Mesodermal cell (in vitro differentiated cells): Measurements from ENCODE around the gene MSI2.

Experiments
- H3K27ac ChIP-seq: 2 replicates; pipeline ENCODE4 v1.7.0; 2013; ENCODE audit warnings: mild to moderate bottlenecking, low read depth, low read length, moderate library complexity; ENCODE audit not compliant: severe bottlenecking
- H3K36me3 ChIP-seq: 2 replicates; pipeline ENCODE4 v1.7.1; 2013; ENCODE audit warnings: mild to moderate bottlenecking, low read length, moderate library complexity; ENCODE audit not compliant: control insufficient read depth, insufficient read depth
- H3K4me1 ChIP-seq: one replicate; pipeline ENCODE4 v1.7.1; 2013; ENCODE audit warnings: mild to moderate bottlenecking, low read length; ENCODE audit not compliant: insufficient read depth, control insufficient read depth, poor library complexity, severe bottlenecking
- H3K4me3 ChIP-seq: 2 replicates; pipeline ENCODE4 v1.7.0; 2013; ENCODE audit warnings: low read length, control low read depth, mild to moderate bottlenecking; ENCODE audit not compliant: insufficient read depth, poor library complexity, severe bottlenecking; ENCODE audit errors: extremely low read depth
- H3K9me3 ChIP-seq: 2 replicates; pipeline ENCODE4 v1.7.1; 2013; ENCODE audit warnings: mild to moderate bottlenecking, low read length, moderate library complexity; ENCODE audit not compliant: control insufficient read depth
- WGBS, 2 experiments: methylation state at CpG; one replicate each; pipeline ENCODE4 v1.1.5; 2013; ENCODE audit warnings: missing lambda C conversion rate in 2 of 2; ENCODE audit not compliant: insufficient coverage in 2 of 2; 5-methylcytosine and 5-hydroxymethylcytosine counted together

MSI2 gene

GRCh38 chr17:57305144-57305728 is 48.9 kb downstream of the MSI2 start:
- 95 to 98% methylated on average over 7 to 9 of the region's 13 CpGs for WGBS, 2 experiments
- no peak overlapping the region for H3K4me3 ChIP-seq
- no peaks in the 10 kb centered on the region for H3K4me1 ChIP-seq
- H3K27ac ChIP-seq = no peak overlapping the region
- H3K36me3 ChIP-seq = peaks cover 85% of the 10 kb centered on the region
- H3K9me3 ChIP-seq = peaks cover 4% of the 10 kb centered on the region

GRCh38 chr17:57305908-57306504 is 49.7 kb downstream of the MSI2 start:
- Histone ChIP-seq H3K4me1 (no peaks in the 10 kb centered on the region), H3K36me3 (peaks cover 85% of the 10 kb centered on the region), H3K27ac (no peak overlapping the region), H3K9me3 (no peaks in the 10 kb centered on the region), H3K4me3 (no peak overlapping the region)
- 75 to 81% methylated on average over 2 to 4 of the region's 5 CpGs for WGBS, 2 experiments

GRCh38 chr17:57308543-57309186 is 52.3 kb downstream of the MSI2 start:
- WGBS, 2 experiments = 92 to 95% methylated on average over 3 of the region's 5 CpGs
- Histone ChIP-seq H3K4me3 (no peak overlapping the region), H3K9me3 (no peaks in the 10 kb centered on the region), H3K4me1 (no peaks in the 10 kb centered on the region), H3K36me3 (peaks cover 93% of the 10 kb centered on the region), H3K27ac (no peak overlapping the region)

GRCh38 chr17:57309479-57309878 is 53.2 kb downstream of the MSI2 start:
- H3K27ac ChIP-seq = no peak overlapping the region
- H3K4me1 ChIP-seq = no peaks in the 10 kb centered on the region
- WGBS, 2 experiments = 89 to 90% methylated on average over 6 to 7 of the region's 7 CpGs
- peaks cover 93% of the 10 kb centered on the region for H3K36me3 ChIP-seq
- H3K4me3 ChIP-seq = no peak overlapping the region
- no peaks in the 10 kb centered on the region for H3K9me3 ChIP-seq

- Histone ChIP-seq H3K4me3 (no peak overlapping the region), H3K4me1 (no peaks in the 10 kb centered on the region), H3K9me3 (no peaks in the 10 kb centered on the region), H3K36me3 (peaks cover 75% of the 10 kb centered on the region), H3K27ac (no peak overlapping the region)
- WGBS, 2 experiments = 89 to 96% methylated on average over 7 to 9 of the region's 10 CpGs
Measured at GRCh38 chr17:57311281-57312216, 55.2 kb downstream of the MSI2 start.

GRCh38 chr17:57312242-57312641 is 55.9 kb downstream of the MSI2 start:
- Histone ChIP-seq H3K36me3 (peaks cover 75% of the 10 kb centered on the region), H3K4me3 (no peak overlapping the region), H3K4me1 (no peaks in the 10 kb centered on the region), H3K9me3 (no peaks in the 10 kb centered on the region), H3K27ac (no peak overlapping the region)
- WGBS, 2 experiments = 67 to 80% methylated on average over 1 of the region's 2 CpGs

GRCh38 chr17:57313097-57313835 is 56.9 kb downstream of the MSI2 start:
- H3K4me1 ChIP-seq = no peaks in the 10 kb centered on the region
- peaks cover 70% of the 10 kb centered on the region for H3K36me3 ChIP-seq
- no peak overlapping the region for H3K27ac ChIP-seq
- no peaks in the 10 kb centered on the region for H3K9me3 ChIP-seq
- no peak overlapping the region for H3K4me3 ChIP-seq
- 87 to 91% methylated on average over 11 of the region's 12 CpGs for WGBS, 2 experiments

- 86 to 91% methylated on average over 7 to 9 of the region's 16 CpGs for WGBS, 2 experiments
- Histone ChIP-seq H3K27ac (no peak overlapping the region), H3K4me3 (no peak overlapping the region), H3K4me1 (no peaks in the 10 kb centered on the region), H3K9me3 (no peaks in the 10 kb centered on the region), H3K36me3 (peaks cover 70% of the 10 kb centered on the region)
Measured at GRCh38 chr17:57315061-57316015, 59.0 kb downstream of the MSI2 start.

GRCh38 chr17:57316361-57316760 is 60.0 kb downstream of the MSI2 start:
- WGBS, 2 experiments = 100% methylated on average over 3 of the region's 5 CpGs
- Histone ChIP-seq H3K27ac (no peak overlapping the region), H3K36me3 (peaks cover 69% of the 10 kb centered on the region), H3K4me1 (no peaks in the 10 kb centered on the region), H3K9me3 (no peaks in the 10 kb centered on the region), H3K4me3 (no peak overlapping the region)
